ENCODE data around the gene SLC29A4. TPM values are rescaled to one million over a fixed set of nuclear protein-coding genes. Genes with fewer than 3 reads are reported as not detected.

SLC29A4 gene
- total and polyA plus RNA-seq, 4 donors, result 1.7 to 13.9 (median 3.9) TPM

- TF ChIP-seq ZBTB33 (IDR thresholded peaks at IDR 0.05), result no peak
- TF ChIP-seq, protein P1, sequence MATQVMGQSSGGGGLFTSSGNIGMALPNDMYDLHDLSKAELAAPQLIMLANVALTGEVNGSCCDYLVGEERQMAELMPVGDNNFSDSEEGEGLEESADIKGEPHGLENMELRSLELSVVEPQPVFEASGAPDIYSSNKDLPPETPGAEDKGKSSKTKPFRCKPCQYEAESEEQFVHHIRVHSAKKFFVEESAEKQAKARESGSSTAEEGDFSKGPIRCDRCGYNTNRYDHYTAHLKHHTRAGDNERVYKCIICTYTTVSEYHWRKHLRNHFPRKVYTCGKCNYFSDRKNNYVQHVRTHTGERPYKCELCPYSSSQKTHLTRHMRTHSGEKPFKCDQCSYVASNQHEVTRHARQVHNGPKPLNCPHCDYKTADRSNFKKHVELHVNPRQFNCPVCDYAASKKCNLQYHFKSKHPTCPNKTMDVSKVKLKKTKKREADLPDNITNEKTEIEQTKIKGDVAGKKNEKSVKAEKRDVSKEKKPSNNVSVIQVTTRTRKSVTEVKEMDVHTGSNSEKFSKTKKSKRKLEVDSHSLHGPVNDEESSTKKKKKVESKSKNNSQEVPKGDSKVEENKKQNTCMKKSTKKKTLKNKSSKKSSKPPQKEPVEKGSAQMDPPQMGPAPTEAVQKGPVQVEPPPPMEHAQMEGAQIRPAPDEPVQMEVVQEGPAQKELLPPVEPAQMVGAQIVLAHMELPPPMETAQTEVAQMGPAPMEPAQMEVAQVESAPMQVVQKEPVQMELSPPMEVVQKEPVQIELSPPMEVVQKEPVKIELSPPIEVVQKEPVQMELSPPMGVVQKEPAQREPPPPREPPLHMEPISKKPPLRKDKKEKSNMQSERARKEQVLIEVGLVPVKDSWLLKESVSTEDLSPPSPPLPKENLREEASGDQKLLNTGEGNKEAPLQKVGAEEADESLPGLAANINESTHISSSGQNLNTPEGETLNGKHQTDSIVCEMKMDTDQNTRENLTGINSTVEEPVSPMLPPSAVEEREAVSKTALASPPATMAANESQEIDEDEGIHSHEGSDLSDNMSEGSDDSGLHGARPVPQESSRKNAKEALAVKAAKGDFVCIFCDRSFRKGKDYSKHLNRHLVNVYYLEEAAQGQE (IDR thresholded peaks at IDR 0.05), result no peak
- no peak for TF ChIP-seq HNF4G (IDR thresholded peaks at IDR 0.05)
- no peak for TF ChIP-seq RXRA (IDR thresholded peaks at IDR 0.05)
- no peak for TF ChIP-seq EGR1 (IDR thresholded peaks at IDR 0.05; ENCODE audit: low read depth in 2 of 2)
- TF ChIP-seq, protein P2, sequence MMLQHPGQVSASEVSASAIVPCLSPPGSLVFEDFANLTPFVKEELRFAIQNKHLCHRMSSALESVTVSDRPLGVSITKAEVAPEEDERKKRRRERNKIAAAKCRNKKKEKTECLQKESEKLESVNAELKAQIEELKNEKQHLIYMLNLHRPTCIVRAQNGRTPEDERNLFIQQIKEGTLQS (IDR thresholded peaks at IDR 0.05), result no peak
- TF ChIP-seq TAF1 (conservative IDR thresholded peaks at IDR 0.05), result no peak
- TF ChIP-seq GABPA (IDR thresholded peaks at IDR 0.05 in 1 of 2, conservative IDR thresholded peaks at IDR 0.05 in 1 of 2), result no peak
- TF ChIP-seq HNF4A (conservative IDR thresholded peaks at IDR 0.05), result no peak
- no peak for TF ChIP-seq SP1 (IDR thresholded peaks at IDR 0.05)
- no peak for TF ChIP-seq NR2F2 (IDR thresholded peaks at IDR 0.05)
- no peak for TF ChIP-seq YY1 (IDR thresholded peaks at IDR 0.05)
- TF ChIP-seq, protein P3, sequence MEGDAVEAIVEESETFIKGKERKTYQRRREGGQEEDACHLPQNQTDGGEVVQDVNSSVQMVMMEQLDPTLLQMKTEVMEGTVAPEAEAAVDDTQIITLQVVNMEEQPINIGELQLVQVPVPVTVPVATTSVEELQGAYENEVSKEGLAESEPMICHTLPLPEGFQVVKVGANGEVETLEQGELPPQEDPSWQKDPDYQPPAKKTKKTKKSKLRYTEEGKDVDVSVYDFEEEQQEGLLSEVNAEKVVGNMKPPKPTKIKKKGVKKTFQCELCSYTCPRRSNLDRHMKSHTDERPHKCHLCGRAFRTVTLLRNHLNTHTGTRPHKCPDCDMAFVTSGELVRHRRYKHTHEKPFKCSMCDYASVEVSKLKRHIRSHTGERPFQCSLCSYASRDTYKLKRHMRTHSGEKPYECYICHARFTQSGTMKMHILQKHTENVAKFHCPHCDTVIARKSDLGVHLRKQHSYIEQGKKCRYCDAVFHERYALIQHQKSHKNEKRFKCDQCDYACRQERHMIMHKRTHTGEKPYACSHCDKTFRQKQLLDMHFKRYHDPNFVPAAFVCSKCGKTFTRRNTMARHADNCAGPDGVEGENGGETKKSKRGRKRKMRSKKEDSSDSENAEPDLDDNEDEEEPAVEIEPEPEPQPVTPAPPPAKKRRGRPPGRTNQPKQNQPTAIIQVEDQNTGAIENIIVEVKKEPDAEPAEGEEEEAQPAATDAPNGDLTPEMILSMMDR (IDR thresholded peaks at IDR 0.05; ENCODE audit: low read depth, low read length, missing input control), result no peak
- no peak for TF ChIP-seq RAD21 (IDR thresholded peaks at IDR 0.05)
- no peak for TF ChIP-seq MAX (IDR thresholded peaks at IDR 0.05)
- no peak overlapping the region for H3K27ac ChIP-seq (ENCODE audit: low read depth in 1 of 2, low read length in 2 of 2)
- H3K4me1 ChIP-seq (ENCODE audit: control insufficient read depth in 4 of 4, insufficient read depth in 4 of 4, low read length in 3 of 4), result no peaks in the 10 kb centered on the region
- H3K9ac ChIP-seq (ENCODE audit: low read depth in 1 of 2, low read length in 2 of 2), result no peak overlapping the region
- no peak overlapping the region for H3K4me3 ChIP-seq (ENCODE audit: low read depth in 1 of 3, low read length in 3 of 3)
- 97% methylated on average over 25 of the region's 25 CpGs for WGBS
- no peaks in the 10 kb centered on the region for H3K27me3 ChIP-seq (ENCODE audit: control insufficient read depth in 4 of 4, insufficient read depth in 4 of 4, low read length in 3 of 4)
- no peak for DNase-seq (ENCODE audit: low spot score)
- H3K36me3 ChIP-seq (ENCODE audit: control insufficient read depth in 4 of 4, insufficient read depth in 3 of 4, low read depth in 1 of 4, low read length in 3 of 4), result peaks cover 12 to 35% (median 16%) of the 10 kb centered on the region in 4 donors
- no peaks in the 10 kb centered on the region for H3K9me3 ChIP-seq (ENCODE audit: control insufficient read depth in 4 of 4, low read length in 3 of 4)
These were observed 26.4 kb downstream of the SLC29A4 start for GRCh38 chr7:5309146-5309545.

- no peak for TF ChIP-seq HNF4A (conservative IDR thresholded peaks at IDR 0.05)
- no peak for TF ChIP-seq GABPA (IDR thresholded peaks at IDR 0.05 in 1 of 2, conservative IDR thresholded peaks at IDR 0.05 in 1 of 2)
- TF ChIP-seq ZBTB33 (IDR thresholded peaks at IDR 0.05), result no peak
- TF ChIP-seq, protein P3 (IDR thresholded peaks at IDR 0.05; ENCODE audit: low read depth, low read length, missing input control), result no peak
- TF ChIP-seq JUND (IDR thresholded peaks at IDR 0.05), result no peak
- 92% methylated on average over 16 of the region's 16 CpGs for WGBS
These were observed 28.2 kb downstream of the SLC29A4 start for GRCh38 chr7:5310822-5311405.

More at GRCh38 chr7:5310822-5311405, 28.2 kb downstream of the SLC29A4 start:
- Histone ChIP-seq H3K27me3 (ENCODE audit: control insufficient read depth in 4 of 4, insufficient read depth in 4 of 4, low read length in 3 of 4) (no peaks in the 10 kb centered on the region), H3K4me3 (ENCODE audit: low read depth in 1 of 3, low read length in 3 of 3) (no peak overlapping the region), H3K9me3 (ENCODE audit: control insufficient read depth in 4 of 4, low read length in 3 of 4) (no peaks in the 10 kb centered on the region), H3K36me3 (ENCODE audit: control insufficient read depth in 4 of 4, insufficient read depth in 3 of 4, low read depth in 1 of 4, low read length in 3 of 4) (peaks cover 21 to 50% (median 23%) of the 10 kb centered on the region in 4 donors), H3K4me1 (ENCODE audit: control insufficient read depth in 4 of 4, insufficient read depth in 4 of 4, low read length in 3 of 4) (no peaks in the 10 kb centered on the region), H3K27ac (ENCODE audit: low read depth in 1 of 2, low read length in 2 of 2) (no peak overlapping the region), H3K9ac (ENCODE audit: low read depth in 1 of 2, low read length in 2 of 2) (no peak overlapping the region)
- DNase-seq (ENCODE audit: low spot score), result no peak
